Body of pancreas (tissue), 4 donors: ENCODE data around the gene ABCD1. TPM values are rescaled to one million over a fixed set of nuclear protein-coding genes. Genes with fewer than 3 reads are reported as not detected.
"Not testable (repeated sequence)": the region's sequence is repeated elsewhere in the genome, so short reads cannot be mapped to it uniquely, and the experiment has no call there.

ENCODE experiments used
- ATAC-seq: fragments of 150-250 bp; one replicate; pipeline ENCODE4 v1.9.1; 2016
- DNase-seq, 4 donors: peaks; one replicate each; pipeline ENCODE4 v3.0.0-alpha.2; 2019
- H3K27ac ChIP-seq, 4 donors: fragments of 200-600 bp; sonication (generic); 1 replicate in 3 of 4; 2 replicates in 1 of 4; pipeline versions ENCODE4 v1.5.1 to v1.6.1; 2016 to 2019; ENCODE audit warnings: mild to moderate bottlenecking in 1 of 4, mixed read lengths in 1 of 4, moderate library complexity in 1 of 4
- H3K27me3 ChIP-seq, 2 donors: fragments of 200-600 bp; sonication (generic); one replicate each; pipeline ENCODE4 v1.6.0; 2016; ENCODE audit warnings: mild to moderate bottlenecking in 1 of 2
- H3K36me3 ChIP-seq, 2 donors: fragments of 200-600 bp; sonication (generic); replicated peaks in 1 of 2; 2 replicates each; pipeline ENCODE4 v1.5.1; 2016; ENCODE audit warnings: low read depth in 2 of 2; ENCODE audit not compliant: insufficient read depth in 1 of 2
- H3K4me1 ChIP-seq: fragments of 200-600 bp; sonication (generic); one replicate; pipeline ENCODE4 v1.6.0; 2016
- H3K4me3 ChIP-seq, 2 donors: fragments of 200-600 bp; sonication (generic); 1 replicate in 1 of 2; 2 replicates in 1 of 2; pipeline ENCODE4 v1.5.1; 2016 to 2019
- H3K9me3 ChIP-seq, 3 donors: fragments of 200-600 bp; sonication (generic); 1 replicate in 2 of 3; 2 replicates in 1 of 3; pipeline ENCODE4 v1.5.1; 2016
- CTCF ChIP-seq, 7 experiments: fragments of 450-650 bp in 4 of 7; fragments of 200-600 bp in 3 of 7; sonication (generic) in 3 of 7; IDR thresholded peaks; one replicate each; pipeline ENCODE4 v1.5.1; 2016 to 2019; ENCODE audit warnings: antibody characterized with exemption in 7 of 7
- POLR2A ChIP-seq, 3 donors: fragments of 450-650 bp; IDR thresholded peaks; one replicate each; pipeline ENCODE4 v1.6.1; 2016; ENCODE audit warnings: antibody characterized with exemption in 3 of 3, mild to moderate bottlenecking in 2 of 3
- whole genome bisulfite sequencing, 2 donors: methylation state at CpG; one replicate each; pipeline ENCODE4 v1.1.5; 2017; 5-methylcytosine and 5-hydroxymethylcytosine counted together
- intact Hi-C: fragments of 100-400 bp; cut with DNase I; formaldehyde crosslinking; loops from one replicate; pipeline ENCODE4 v1.15.1; 2023
- total RNA-seq, 2 donors: library from RNA; depleted of rRNA; stranded (reverse); fragments of >200 nt; gene quantifications; one replicate each; pipeline ENCODE4 v1.1.0, GENCODE V29; 2016

ABCD1 gene
- total RNA-seq, 2 donors from 2014 or later: 11.2 to 31.6 TPM

GRCh38 chrX:153688506-153688905, 36.1 kb upstream of the ABCD1 start:
- no peaks in the 10 kb centered on the region for H3K9me3 ChIP-seq
- no peak overlapping the region for H3K4me3 ChIP-seq
- ATAC-seq (no peak), DNase-seq (no peak)
- H3K27me3 ChIP-seq: no peaks in the 10 kb centered on the region
- H3K4me1 ChIP-seq: peaks cover 13% of the 10 kb centered on the region
- H3K36me3 ChIP-seq: no peaks in the 10 kb centered on the region
- peak overlapping the region in 1 of 4 donors; percentile 38 for H3K27ac ChIP-seq
- 0% methylated on average over 32 of the region's 57 CpGs; no CpG with 5 or more reads in 1 of the 2 donors for WGBS, 2 donors
- intact Hi-C loops: no loop called here
- TF ChIP-seq POLR2A (IDR thresholded peaks at IDR 0.05) (no peak), CTCF (IDR thresholded peaks at IDR 0.05) (no peak)

- H3K9me3 ChIP-seq: no peaks in the 10 kb centered on the region
- no peak overlapping the region for H3K4me3 ChIP-seq
- DNase-seq: peak; percentile 50 to 76 (median 58)
- H3K27ac ChIP-seq: peak overlapping the region in 1 of 4 donors; percentile 38
- no peaks in the 10 kb centered on the region for H3K27me3 ChIP-seq
- peaks cover 13% of the 10 kb centered on the region for H3K4me1 ChIP-seq
- intact Hi-C loops: no loop called here
- WGBS, 2 donors: 0 to 34% methylated on average over 2 to 8 of the region's 53 CpGs
- ATAC-seq: peak; percentile 45
- H3K36me3 ChIP-seq: no peaks in the 10 kb centered on the region
- no peak for TF ChIP-seq CTCF (IDR thresholded peaks at IDR 0.05)
- no peak for TF ChIP-seq POLR2A (IDR thresholded peaks at IDR 0.05)
Measured at GRCh38 chrX:153688911-153689590, 35.6 kb upstream of the ABCD1 start.

DNA sequence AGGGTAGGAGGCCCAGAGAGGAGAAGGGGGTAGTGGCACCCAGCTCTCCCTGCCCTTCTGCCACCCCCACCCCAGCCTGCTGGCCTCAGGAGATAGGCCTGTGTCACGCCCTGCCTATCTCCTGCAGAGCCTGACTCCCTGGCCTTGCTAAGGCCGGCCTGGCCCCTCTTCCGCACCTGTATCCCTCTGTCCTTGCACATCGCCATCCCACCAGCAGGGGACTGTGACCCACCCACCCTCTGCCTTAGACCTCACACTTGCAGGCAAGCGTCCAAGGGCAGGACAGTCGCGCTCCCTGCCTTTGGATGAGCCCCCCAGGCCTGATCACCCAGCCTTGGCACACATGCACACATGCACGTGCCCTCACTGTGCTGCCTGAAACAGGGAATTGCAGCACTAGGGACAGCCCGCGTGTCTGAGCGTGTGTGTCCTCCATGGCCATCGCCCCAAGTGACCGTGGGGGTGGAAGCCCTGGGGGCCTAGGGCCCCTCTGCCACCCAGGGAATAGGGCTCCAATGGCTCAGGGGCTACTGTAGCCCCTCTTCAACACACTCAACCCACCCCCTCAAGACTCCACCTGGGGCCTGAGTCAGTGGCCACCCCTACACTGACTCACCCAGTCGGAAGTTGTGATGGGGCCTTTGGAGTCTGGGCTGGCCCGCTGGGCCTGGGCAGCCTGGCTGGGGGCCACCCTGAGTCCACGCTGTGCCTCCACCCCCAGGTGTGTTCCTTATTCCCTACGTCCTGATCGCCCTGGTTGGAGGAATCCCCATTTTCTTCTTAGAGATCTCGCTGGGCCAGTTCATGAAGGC, 34.8 kb upstream of the ABCD1 start:
- Histone ChIP-seq H3K27ac (peak overlapping the region in 1 of 4 donors; percentile 16), H3K27me3 (no peaks in the 10 kb centered on the region), H3K36me3 (no peaks in the 10 kb centered on the region), H3K4me3 (no peak overlapping the region), H3K9me3 (no peaks in the 10 kb centered on the region), H3K4me1 (peaks cover 13% of the 10 kb centered on the region)
- 29 to 91% methylated on average over 3 to 18 of the region's 19 CpGs for WGBS, 2 donors
- intact Hi-C loops: no loop called here
- TF ChIP-seq CTCF (IDR thresholded peaks at IDR 0.05): no peak
- ATAC-seq (no peak), DNase-seq (no peak)

DNA sequence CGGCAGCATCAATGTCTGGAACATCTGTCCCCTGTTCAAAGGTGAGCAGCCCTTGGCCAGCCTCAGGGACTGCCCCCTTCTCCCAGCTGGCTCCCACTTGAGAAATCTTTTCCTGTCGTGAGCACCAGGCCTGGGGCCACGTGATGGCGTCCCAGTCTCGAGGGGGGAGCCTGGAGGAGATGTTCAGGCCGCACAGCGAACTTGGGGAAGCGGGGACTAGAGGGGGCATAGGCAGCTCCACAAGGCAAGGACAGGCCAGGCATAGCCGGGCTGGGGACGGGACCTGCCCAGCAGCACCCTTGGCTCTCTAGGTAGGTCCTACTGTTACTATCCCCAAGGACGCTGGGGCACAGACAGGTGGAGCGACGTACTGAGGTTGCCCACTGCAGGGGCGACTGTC, 34.2 kb upstream of the ABCD1 start:
- Histone ChIP-seq H3K4me1 (peaks cover 13% of the 10 kb centered on the region), H3K27ac (no peak overlapping the region), H3K4me3 (no peak overlapping the region), H3K27me3 (no peaks in the 10 kb centered on the region), H3K9me3 (no peaks in the 10 kb centered on the region), H3K36me3 (no peaks in the 10 kb centered on the region)
- ATAC-seq (no peak), DNase-seq (no peak)
- TF ChIP-seq POLR2A (IDR thresholded peaks at IDR 0.05) (no peak), CTCF (IDR thresholded peaks at IDR 0.05) (no peak)
- 70 to 92% methylated on average over 4 to 10 of the region's 14 CpGs for WGBS, 2 donors
- intact Hi-C loops: no loop called here

- 90 to 95% methylated on average over 3 to 9 of the region's 21 CpGs for WGBS, 2 donors
- ATAC-seq, DNase-seq, H3K27me3 ChIP-seq, intact Hi-C loops, H3K36me3 ChIP-seq, H3K9me3 ChIP-seq, H3K4me3 ChIP-seq, H3K27ac ChIP-seq: not testable (repeated sequence)
- H3K4me1 ChIP-seq: peaks cover 13% of the 10 kb centered on the region
Measured at GRCh38 chrX:153691032-153691827, 33.4 kb upstream of the ABCD1 start.
